ENCODE measurements around the gene TFDP1.
A peak's percentile ranks its signal among the peaks of the same experiment; 100 is the strongest.

The TFDP1 gene

DNA sequence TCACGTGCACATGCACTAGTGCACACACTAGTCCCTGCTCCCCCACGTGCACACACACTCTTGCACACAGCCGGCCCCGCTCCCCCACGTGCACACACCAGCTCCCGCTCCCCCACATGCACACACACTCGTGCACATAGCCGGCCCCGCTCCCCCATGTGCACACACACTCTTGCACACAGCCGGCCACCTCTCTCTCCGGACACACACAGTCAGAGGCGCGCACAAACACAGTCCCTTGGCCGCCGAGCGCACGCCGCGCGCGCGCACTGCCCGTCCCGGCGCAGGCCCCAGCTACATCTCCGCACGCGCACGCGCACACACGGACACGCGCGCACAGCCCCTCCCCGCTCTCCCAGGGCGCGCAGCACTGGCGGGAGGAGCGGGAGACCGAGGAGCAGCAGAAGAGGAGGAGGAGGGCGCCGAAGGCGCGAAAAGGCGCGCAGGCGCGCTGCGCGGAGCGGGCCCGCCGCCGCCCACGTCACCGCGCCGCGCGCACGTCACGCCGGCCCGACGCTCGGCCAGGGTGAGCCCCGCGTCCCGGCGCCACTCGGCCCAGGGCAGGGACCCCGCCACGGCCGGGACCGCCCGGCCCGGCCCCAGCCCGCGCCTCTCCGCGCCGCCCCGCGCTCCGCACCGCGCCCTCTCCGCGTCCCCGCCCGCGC lies at the start of gene TFDP1:
TFDP1 (plus strand) TSS at position 549 of the 665 bp plus-strand sequence. CDS start 1,085 bp downstream, outside the sequence.
- peak; percentile 97 for DNase-seq

- DNase-seq: no peak
These were observed 49.2 kb upstream of the TFDP1 start for GRCh38 chr13:113535381-113535781.

DNA sequence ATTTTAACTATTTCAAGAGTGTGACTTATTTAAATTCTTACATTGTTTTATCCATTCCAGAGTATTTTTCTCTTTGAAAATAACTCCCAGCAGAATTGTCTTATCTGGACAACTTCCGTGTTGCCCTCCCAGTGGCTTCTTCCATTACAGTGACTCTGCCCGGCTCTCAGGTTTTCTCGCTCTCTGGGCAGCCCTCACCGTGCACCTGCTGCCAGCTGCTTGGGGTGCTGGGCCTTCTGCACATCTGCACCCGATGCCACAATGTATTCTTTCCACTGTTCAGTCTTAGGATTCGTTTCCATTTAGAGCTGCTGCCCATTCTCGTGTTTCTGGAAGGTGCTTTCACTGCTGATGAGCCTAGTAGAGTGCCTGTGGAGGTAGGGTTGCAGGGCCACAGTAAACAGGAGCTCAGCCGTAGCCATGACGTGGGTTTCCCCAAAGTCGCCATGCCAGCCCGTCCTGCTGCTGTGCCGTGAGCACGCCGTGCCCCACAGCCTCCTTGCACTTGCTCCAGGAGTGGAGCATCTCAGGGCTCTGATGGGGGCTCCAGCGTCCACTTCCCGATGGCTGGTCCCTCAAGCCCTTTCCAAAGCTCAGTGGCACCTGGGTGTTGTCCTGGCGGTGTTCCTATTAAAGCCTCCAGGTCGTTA lies 48.0 kb upstream of the TFDP1 start:
- DNase-seq: no peak

GRCh38 chr13:113537205-113537604 lies 47.3 kb upstream of the TFDP1 start:
- no peak for DNase-seq

- no peak for DNase-seq
These were observed 46.5 kb upstream of the TFDP1 start for GRCh38 chr13:113537909-113538688.

DNA sequence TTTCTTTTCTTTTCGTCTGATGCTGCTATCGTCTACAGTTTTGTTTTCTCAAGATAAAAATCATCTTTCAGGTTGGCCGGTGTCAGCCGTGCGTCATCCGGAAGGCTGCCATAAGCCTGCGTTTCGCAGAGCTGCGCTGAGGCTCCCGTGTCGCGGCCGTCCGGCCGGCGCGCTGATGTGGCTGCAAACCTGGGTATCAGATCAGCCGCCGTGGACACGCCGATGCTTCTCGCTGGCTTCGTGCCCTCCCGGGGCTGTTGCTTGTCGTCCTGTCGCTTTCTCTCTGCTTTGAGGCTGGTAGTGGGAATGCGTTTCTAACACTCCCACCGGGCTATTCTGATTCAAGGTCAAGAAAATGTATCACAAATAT lies 45.9 kb upstream of the TFDP1 start:
- DNase-seq: no peak

DNA sequence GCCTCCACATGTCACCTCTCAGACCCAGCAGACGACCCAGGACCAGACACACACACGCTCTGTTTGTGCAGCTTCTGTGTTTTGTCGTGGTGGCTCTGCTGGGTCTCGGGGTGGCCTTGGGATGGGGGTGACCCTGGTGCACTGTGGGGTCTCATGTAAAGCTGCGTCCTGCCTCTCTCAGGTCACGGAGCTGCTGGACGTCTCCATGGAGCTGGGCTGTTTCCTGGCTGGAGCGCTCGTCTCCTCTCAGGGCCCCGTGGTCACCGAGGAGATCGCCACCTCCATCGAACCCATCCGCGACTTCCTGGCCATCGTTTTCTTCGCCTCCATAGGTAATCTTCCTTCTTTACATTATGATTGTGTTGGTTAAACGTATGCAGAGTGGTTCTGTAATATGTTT lies 45.4 kb upstream of the TFDP1 start:
- DNase-seq: no peak

DNA sequence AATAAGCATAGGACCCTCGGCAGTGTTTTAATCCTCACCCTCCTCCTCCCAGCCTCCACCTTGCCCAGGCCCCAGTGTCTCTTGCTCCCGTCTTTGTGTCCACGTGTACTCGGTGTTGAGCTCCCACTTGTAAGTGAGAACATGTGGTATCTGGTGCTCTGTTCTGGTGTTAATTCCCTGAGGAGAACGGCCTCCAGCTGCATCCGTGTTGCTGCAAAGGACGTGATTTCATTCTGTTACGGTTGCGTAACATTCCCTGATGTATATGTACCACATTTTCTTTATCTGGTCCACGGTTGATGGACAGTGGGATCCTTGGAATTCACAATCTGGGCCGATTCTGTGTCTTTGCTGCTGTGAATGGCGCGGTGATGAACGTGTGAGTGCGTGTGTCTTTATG lies 44.7 kb upstream of the TFDP1 start:
- DNase-seq: no peak

- DNase-seq: no peak
These were observed 44.0 kb upstream of the TFDP1 start for GRCh38 chr13:113540523-113540922.

GRCh38 chr13:113542751-113543424 lies 41.7 kb upstream of the TFDP1 start:
- no peak for DNase-seq

DNA sequence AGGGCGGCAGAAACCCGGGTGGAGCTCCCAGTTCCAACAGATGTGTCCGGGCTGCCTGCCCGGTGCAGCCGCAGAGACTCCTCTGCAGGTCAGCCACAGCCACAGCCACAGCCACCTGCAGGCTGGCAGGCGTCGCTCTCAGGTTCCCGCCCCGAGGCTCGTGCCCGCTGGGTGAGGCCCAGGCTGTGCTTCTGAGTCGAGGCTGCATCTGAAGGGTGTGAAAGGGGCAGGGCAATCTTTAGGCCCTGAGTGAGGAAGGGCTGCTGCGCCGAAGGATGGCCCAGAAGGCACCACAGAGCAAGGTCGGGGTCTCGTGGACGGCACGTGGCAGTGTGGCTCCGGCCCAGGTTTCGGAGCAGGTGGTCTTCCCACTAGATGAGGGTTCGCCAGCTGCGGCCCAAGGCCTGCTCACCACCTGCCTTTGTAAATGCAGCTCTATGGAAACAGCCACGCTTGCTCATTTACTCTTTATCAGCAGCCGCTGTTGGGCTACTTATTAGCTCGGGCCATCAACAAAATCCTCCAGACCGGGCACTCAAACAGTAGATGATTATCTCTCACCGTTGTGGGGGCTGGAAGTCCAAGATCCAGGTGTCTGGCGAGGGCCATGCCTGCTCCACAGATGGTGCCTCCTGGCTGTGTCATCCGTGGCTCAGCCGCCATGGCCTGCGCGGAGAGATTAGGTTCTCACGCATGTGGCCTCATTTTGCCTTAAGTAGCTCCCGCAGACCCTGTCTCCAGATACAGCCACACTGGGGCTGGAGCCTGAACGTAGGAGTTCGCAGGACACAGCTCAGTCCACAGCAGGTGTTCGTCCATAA lies 40.3 kb upstream of the TFDP1 start:
- no peak for DNase-seq

GRCh38 chr13:113544896-113545295 lies 39.7 kb upstream of the TFDP1 start:
- no peak for DNase-seq

DNA sequence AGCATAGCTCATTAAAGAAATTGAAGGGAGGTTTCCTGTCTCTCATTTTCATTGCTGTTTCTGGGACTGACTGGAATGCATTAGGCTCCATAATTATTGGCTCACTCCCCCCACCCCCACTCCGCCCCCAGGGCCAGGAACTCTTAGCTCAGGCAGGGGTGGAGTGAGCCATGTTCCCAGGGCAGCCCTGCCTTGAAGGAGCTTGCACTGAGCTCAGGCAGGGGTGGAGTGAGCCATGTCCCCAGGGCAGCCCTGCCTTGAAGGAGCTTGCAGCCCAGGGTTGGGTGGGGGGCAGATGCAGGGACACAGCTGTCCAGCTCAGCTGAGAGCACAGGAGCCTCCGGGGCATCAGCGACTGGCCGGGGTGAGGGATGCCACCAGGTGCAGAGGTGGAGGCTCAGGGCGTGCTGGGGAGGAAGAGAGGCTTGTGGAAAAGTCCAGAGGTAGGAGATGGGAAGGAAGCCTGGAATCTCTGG lies 39.1 kb upstream of the TFDP1 start:
- no peak for DNase-seq

GRCh38 chr13:113545931-113546516 lies 38.5 kb upstream of the TFDP1 start:
- no peak for DNase-seq

GRCh38 chr13:113546571-113547237 lies 37.8 kb upstream of the TFDP1 start:
- DNase-seq: no peak

DNA sequence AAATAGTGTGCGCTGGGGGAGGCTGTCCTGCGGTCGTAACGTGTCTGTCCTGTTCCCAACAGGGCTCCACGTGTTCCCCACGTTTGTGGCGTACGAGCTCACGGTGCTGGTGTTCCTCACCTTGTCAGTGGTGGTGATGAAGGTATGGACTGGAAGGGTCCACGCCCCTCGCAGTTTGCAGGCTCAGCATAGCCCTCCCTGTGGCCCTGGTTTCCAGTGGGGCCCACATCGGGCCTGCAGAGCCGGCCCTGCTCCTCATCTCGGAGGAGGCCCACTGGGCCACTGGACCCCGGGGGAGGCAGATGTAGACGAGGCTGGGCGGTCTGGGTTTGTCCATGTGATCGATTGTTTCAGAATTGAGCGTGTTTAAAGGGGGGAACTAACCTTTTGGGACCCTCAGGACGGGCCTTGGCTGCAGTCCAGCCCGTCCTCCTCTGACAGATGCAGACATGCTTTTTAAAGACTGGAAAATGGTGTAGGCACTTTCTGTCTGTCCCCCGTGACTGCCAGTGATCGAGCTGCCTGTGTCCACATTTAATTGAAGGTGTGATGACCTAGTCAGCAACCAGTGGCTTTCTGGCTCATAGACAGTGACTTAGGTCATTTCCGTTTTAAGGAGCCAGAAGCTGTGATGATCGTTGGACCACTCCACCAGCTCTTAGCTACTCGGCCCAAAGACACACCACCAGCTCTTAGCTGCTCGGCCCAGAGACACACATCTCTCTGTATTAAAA lies 37.1 kb upstream of the TFDP1 start:
- DNase-seq: no peak

GRCh38 chr13:113548171-113548641 lies 36.3 kb upstream of the TFDP1 start:
- no peak for DNase-seq

DNA sequence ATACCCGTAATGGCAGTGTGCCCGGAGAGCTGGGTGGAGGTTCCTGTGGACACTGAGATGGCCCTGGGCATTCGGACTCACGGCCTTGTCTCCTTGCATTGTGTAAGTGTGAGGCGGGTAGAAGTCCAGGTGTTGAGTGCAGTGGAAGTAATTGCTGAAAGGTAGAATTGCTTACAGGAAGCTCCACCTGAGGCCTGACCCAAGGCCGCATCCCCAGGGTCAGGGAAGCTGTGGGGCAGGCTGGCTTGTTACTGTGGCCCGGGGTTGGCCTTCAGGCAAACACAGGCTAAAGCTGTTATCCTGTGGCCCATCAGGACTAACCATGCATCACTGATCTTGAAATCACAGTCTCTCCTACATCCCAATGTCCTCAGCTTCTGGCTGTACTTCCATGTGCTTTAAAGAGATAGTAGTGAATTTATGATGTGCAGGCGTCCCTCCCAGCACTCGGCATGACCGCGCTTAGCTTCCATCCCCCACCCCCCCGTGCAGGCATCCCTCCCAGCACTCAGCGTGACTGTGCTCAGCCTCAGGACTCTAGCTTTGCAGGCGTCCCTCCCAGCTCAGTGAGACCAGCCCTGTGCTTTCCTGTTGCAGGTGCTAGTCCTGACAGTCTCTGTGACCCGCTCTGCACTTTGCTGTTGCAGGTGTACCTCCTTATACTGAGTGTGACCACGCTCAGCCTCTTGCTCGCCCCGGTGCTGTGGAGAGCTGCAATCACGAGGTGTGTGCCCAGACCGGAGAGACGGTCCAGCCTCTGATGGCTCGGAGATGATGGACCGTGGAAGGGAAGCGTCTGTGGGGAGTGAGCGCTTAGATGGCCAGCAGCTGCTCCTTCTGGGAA lies 35.6 kb upstream of the TFDP1 start:
- DNase-seq: no peak

- DNase-seq: no peak
These were observed 34.1 kb upstream of the TFDP1 start for GRCh38 chr13:113550453-113550852.

Data from activated CD4-positive, alpha-beta T cell treated with anti-CD3 and anti-CD28 coated beads, Interleukin-2, Interleukin-6, amounts not matched to agents 100 ng/mL and 50 ng/mL, durations not matched to agents 16 hours and 8 hours (primary cell).